GM12874 (cell line): ENCODE measurements around the gene KCNS3.

Experiments
- CTCF ChIP-seq: IDR thresholded peaks from 2 replicates; pipeline ENCODE4 v1.5.1; 2011; ENCODE audit warnings: low read depth, mild to moderate bottlenecking, control low read depth, low read length, moderate library complexity; ENCODE audit not compliant: insufficient read depth

Gene KCNS3

GRCh38 chr2:17846676-17847075 is 31.8 kb upstream of the KCNS3 start:
- no peak for TF ChIP-seq CTCF

- no peak for TF ChIP-seq CTCF
These were observed 31.2 kb upstream of the KCNS3 start for GRCh38 chr2:17847236-17847635.

- TF ChIP-seq CTCF = no peak
These were observed 29.2 kb upstream of the KCNS3 start for GRCh38 chr2:17849275-17849674.

- no peak for TF ChIP-seq CTCF
These were observed 28.3 kb upstream of the KCNS3 start for GRCh38 chr2:17850151-17850550.

GRCh38 chr2:17851731-17852585 is 26.5 kb upstream of the KCNS3 start:
- peak; percentile 89 for TF ChIP-seq CTCF

- TF ChIP-seq CTCF = no peak
These were observed 24.7 kb upstream of the KCNS3 start for GRCh38 chr2:17853799-17854198.

GRCh38 chr2:17857021-17857420 is 21.4 kb upstream of the KCNS3 start:
- no peak for TF ChIP-seq CTCF
